ENCODE data around the gene KCNQ2.
A peak's percentile ranks its signal among the peaks of the same experiment; 100 is the strongest.

Gene KCNQ2

DNA sequence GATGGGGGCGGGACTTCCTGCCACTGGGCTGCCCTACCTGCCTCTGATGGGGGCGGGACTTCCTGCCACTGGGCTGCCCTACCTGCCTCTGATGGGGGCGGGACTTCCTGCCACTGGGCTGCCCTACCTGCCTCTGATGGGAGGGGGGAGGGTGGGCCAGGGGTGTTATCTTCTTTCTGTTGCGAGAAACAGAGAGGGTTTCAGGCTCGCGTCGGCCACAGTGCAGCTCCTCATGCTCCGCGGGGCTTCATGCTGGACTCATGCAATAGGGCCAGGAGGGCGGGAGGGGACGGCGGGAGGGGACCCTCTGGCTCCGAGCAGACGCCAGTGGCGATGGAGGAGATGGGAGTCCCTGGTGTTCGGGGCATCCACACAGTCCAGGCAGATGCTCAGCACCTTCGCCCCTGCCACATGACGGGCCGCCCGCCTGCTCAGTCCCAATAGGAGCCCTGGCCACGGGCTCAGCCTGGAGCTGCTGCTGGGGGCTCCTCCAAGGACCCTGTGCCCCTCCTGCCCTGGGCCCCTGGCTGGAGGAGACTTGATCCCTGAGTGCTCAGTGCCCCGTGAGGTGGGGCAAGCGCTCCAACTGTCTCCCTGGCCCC is 62.5 kb downstream of the KCNQ2 start:
- H3K27me3 ChIP-seq (ENCODE audit: control insufficient read depth, insufficient read depth, low read length) = no peaks in the 10 kb centered on the region
- H3K4me3 ChIP-seq (ENCODE audit: low read length) = peak overlapping the region; percentile 30; the same call in 1 of the 2 replicates
- WGBS (ENCODE audit: insufficient coverage, insufficient read length) = no CpG with 5 or more reads among the region's 23 CpGs
- no peaks in the 10 kb centered on the region for H3K9me3 ChIP-seq (ENCODE audit: control insufficient read depth, insufficient read depth, low read length)
- H3K4me1 ChIP-seq (ENCODE audit: control insufficient read depth, insufficient read depth, low read length) = peaks cover 2% of the 10 kb centered on the region; the same call in 1 of the 2 replicates
- H3K27ac ChIP-seq (ENCODE audit: low read length) = no peak overlapping the region
- H3K36me3 ChIP-seq (ENCODE audit: control insufficient read depth, insufficient read depth, low read length) = no peaks in the 10 kb centered on the region
- DNase-seq (ENCODE audit: low read depth, low spot score) = no peak

DNA sequence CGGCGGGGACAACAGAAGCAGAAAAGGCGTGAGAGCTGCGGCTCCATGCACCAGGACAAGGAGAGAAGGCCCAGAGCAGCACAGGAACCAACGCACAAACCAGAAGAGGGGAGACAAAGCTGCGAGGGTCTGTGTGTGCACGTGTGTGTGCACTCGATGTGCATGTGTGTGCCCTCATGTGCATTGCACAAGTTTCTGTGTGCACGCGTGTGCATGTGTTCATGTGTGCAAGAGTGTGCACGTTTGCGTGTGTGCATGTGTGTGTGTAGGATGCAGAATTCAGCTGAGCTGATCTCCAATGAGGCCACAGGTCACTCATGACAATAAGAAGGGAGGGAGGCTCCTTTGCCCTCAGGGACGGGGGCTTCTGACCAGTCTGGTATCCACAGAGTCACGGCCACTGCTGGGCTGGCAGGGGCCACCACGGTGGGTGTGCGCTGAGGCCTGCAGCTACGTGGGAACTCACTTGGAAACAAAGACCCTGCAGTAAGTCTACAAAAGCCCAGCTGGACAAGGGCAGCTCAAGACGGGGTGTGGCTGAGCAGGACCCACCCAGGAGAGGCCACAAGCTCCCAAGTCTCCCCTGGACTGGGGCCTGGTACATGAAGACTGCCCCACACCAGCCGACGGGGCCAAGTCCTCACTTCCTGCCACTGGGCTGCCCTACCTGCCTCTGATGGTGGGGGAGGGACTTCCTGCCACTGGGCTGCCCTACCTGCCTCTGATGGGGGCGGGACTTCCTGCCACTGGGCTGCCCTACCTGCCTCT is 63.2 kb downstream of the KCNQ2 start:
- H3K27ac ChIP-seq (ENCODE audit: low read length) = no peak overlapping the region
- H3K9me3 ChIP-seq (ENCODE audit: control insufficient read depth, insufficient read depth, low read length) = no peaks in the 10 kb centered on the region
- no peaks in the 10 kb centered on the region for H3K36me3 ChIP-seq (ENCODE audit: control insufficient read depth, insufficient read depth, low read length)
- H3K4me1 ChIP-seq (ENCODE audit: control insufficient read depth, insufficient read depth, low read length) = peaks cover 2% of the 10 kb centered on the region; the same call in 1 of the 2 replicates
- WGBS (ENCODE audit: insufficient coverage, insufficient read length) = no CpG with 5 or more reads among the region's 21 CpGs
- no peaks in the 10 kb centered on the region for H3K27me3 ChIP-seq (ENCODE audit: control insufficient read depth, insufficient read depth, low read length)
- no peak overlapping the region for H3K4me3 ChIP-seq (ENCODE audit: low read length)
- DNase-seq (ENCODE audit: low read depth, low spot score) = no peak

DNA sequence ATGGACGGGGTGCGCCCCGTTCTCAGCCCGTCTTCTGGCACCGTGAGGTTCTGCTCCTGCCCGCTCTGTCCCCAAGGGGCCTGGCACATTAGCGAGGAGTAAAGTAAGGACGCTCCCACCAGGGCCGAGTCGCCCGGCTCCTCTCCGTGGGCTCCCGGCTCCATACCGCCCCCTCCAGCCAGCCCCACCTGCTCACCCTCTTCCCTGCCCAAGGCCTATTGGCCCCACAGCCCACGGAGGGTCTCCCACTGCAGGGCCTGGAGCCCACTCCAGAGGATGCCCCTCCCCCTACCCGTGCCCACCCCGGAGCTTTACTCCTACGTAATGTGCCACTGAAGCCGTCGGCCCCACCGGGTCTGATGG is 63.8 kb downstream of the KCNQ2 start:
- Histone ChIP-seq H3K27ac (ENCODE audit: low read length) (no peak overlapping the region), H3K9me3 (ENCODE audit: control insufficient read depth, insufficient read depth, low read length) (no peaks in the 10 kb centered on the region), H3K4me3 (ENCODE audit: low read length) (no peak overlapping the region), H3K36me3 (ENCODE audit: control insufficient read depth, insufficient read depth, low read length) (no peaks in the 10 kb centered on the region), H3K4me1 (ENCODE audit: control insufficient read depth, insufficient read depth, low read length) (peaks cover 2% of the 10 kb centered on the region), H3K27me3 (ENCODE audit: control insufficient read depth, insufficient read depth, low read length) (no peaks in the 10 kb centered on the region)
- no peak for DNase-seq (ENCODE audit: low read depth, low spot score)
- WGBS (ENCODE audit: insufficient coverage, insufficient read length) = no CpG with 5 or more reads among the region's 21 CpGs

DNA sequence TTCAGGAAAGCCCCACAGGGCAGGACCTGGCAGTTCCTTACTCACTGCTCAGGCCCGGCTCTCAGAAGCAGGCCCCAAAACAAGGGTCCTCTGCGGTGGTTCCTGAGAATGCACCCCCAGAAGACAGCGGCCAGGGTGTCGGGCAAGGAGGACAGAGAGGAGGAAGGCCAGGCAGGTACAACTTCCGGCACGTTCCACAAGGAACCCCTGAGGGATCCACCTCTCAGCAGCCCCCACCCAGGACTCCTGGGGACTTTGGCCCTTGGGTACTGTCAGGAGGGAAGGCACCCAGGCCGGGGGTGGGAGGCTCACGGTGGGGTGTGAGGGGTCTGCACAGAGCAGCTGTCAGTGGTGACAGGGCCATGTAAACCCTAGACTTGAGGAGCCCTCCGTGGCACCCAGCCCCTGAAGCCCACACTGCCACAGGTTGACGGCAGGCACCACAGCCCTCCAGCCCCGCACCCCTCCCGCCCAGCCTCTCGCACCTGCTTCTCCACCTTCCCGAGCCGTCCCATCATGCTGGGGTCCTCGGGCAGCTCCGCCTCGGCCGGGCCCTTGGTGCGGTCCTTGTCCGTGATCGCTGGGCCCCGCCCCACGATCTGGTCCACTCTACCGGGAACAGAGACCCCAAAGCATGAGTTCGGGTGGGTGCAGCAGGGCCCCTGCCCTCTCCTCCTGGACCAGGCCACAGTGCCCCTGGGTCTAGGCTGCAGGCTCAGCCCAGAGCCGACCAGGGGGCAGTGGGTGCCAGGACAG is 64.3 kb downstream of the KCNQ2 start:
- no peaks in the 10 kb centered on the region for H3K36me3 ChIP-seq (ENCODE audit: control insufficient read depth, insufficient read depth, low read length)
- no peak for DNase-seq (ENCODE audit: low read depth, low spot score)
- peaks cover 6% of the 10 kb centered on the region for H3K4me1 ChIP-seq (ENCODE audit: control insufficient read depth, insufficient read depth, low read length)
- WGBS (ENCODE audit: insufficient coverage, insufficient read length) = no CpG with 5 or more reads among the region's 27 CpGs
- H3K27ac ChIP-seq (ENCODE audit: low read length) = no peak overlapping the region
- H3K4me3 ChIP-seq (ENCODE audit: low read length) = no peak overlapping the region
- no peaks in the 10 kb centered on the region for H3K27me3 ChIP-seq (ENCODE audit: control insufficient read depth, insufficient read depth, low read length)
- no peaks in the 10 kb centered on the region for H3K9me3 ChIP-seq (ENCODE audit: control insufficient read depth, insufficient read depth, low read length)

DNA sequence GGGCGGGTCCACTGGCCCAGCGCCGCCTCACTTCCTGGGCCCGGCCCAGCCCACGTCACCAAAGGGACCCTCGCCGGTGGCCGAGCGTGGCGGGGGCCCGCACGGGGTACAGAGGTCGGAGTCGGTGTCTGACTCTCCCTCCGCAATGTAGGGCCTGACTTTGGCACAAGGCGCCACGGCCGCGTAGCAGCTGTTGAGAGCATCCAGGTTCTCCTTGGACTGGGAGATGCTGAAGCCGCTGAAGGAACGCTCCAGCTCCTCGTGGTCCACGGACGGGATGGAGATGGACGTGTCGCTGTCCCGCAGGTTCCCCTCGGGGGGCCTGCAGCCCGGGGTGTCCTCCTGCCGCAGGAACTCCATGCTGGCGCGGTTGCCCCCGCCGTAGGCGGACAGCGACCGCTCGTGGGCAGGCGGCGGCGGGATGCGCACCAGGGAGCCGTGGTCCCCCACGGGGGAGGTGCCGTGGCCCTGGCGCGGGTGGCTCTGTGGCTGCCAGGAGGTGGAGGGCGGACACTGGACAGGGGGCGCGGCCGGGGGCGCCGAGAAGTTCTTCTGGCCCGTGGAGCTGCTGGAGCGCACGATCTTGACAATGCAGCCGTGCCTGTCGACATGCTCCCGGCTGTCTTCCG is 65.7 kb downstream of the KCNQ2 start:
- no peaks in the 10 kb centered on the region for H3K27me3 ChIP-seq (ENCODE audit: control insufficient read depth, insufficient read depth, low read length)
- WGBS (ENCODE audit: insufficient coverage, insufficient read length) = no CpG with 5 or more reads among the region's 60 CpGs
- H3K27ac ChIP-seq (ENCODE audit: low read length) = no peak overlapping the region
- H3K36me3 ChIP-seq (ENCODE audit: control insufficient read depth, insufficient read depth, low read length) = no peaks in the 10 kb centered on the region
- no peaks in the 10 kb centered on the region for H3K9me3 ChIP-seq (ENCODE audit: control insufficient read depth, insufficient read depth, low read length)
- H3K4me3 ChIP-seq (ENCODE audit: low read length) = no peak overlapping the region
- peaks cover 6% of the 10 kb centered on the region for H3K4me1 ChIP-seq (ENCODE audit: control insufficient read depth, insufficient read depth, low read length)
- no peak for DNase-seq (ENCODE audit: low read depth, low spot score)

DNA sequence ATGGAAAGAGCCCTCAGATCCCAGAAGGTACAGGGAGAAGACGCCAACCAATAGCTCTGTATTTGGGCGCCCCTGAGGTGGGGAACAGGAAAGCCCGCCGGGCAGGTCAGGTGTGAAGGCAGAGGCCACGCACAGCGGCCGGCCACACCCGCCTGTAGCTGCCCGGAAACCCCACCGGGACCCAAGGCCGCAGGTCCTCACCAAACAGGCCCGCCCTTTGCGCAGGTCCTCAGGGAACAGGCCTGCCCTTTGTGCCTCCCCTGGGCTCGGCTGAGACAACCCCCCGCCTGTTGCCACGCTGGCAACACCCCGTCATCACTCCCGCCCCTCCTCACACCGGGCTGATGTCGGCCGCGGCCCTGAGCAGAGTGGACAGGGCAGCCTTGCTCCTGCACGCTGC is 66.4 kb downstream of the KCNQ2 start:
- no peak overlapping the region for H3K27ac ChIP-seq (ENCODE audit: low read length)
- no peak for DNase-seq (ENCODE audit: low read depth, low spot score)
- H3K4me3 ChIP-seq (ENCODE audit: low read length) = no peak overlapping the region
- H3K36me3 ChIP-seq (ENCODE audit: control insufficient read depth, insufficient read depth, low read length) = no peaks in the 10 kb centered on the region
- no CpG with 5 or more reads among the region's 23 CpGs for WGBS (ENCODE audit: insufficient coverage, insufficient read length)
- H3K4me1 ChIP-seq (ENCODE audit: control insufficient read depth, insufficient read depth, low read length) = peaks cover 6% of the 10 kb centered on the region
- no peaks in the 10 kb centered on the region for H3K27me3 ChIP-seq (ENCODE audit: control insufficient read depth, insufficient read depth, low read length)
- no peaks in the 10 kb centered on the region for H3K9me3 ChIP-seq (ENCODE audit: control insufficient read depth, insufficient read depth, low read length)

DNA sequence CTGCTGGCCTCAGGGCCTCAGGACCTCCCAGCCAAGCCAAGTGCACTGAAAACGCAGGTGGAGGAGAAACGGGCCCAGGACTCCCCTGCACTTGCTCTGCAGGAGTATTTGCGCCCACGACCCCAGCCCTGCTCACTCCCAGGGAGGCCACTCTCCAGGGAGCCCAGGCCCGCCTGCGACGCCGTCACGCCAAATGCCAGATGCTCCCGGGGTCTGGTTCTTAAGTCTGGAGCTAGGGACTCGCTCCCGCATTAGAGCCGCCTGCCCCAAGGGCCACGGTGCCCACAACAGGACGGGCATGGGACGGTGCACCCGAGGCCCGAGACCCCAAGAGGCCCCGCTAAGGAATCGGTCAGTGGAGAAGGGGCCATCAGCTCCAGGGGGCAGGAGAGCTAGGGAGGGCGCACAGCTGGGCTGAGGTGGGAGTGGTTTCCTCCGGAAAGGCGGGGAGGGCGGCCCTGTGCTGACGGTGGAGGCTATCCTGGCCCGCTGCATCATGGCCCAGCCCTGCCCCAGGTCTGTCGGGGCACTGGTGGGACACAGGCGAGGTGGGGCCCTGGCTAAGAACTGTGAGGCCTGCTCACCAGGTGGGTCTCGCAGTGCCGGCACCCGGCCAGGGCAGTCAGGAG is 67.2 kb downstream of the KCNQ2 start:
- Histone ChIP-seq H3K9me3 (ENCODE audit: control insufficient read depth, insufficient read depth, low read length) (no peaks in the 10 kb centered on the region), H3K27ac (ENCODE audit: low read length) (no peak overlapping the region), H3K27me3 (ENCODE audit: control insufficient read depth, insufficient read depth, low read length) (no peaks in the 10 kb centered on the region), H3K4me3 (ENCODE audit: low read length) (no peak overlapping the region), H3K36me3 (ENCODE audit: control insufficient read depth, insufficient read depth, low read length) (no peaks in the 10 kb centered on the region), H3K4me1 (ENCODE audit: control insufficient read depth, insufficient read depth, low read length) (peaks cover 6% of the 10 kb centered on the region)
- no CpG with 5 or more reads among the region's 31 CpGs for WGBS (ENCODE audit: insufficient coverage, insufficient read length)
- DNase-seq (ENCODE audit: low read depth, low spot score) = no peak

DNA sequence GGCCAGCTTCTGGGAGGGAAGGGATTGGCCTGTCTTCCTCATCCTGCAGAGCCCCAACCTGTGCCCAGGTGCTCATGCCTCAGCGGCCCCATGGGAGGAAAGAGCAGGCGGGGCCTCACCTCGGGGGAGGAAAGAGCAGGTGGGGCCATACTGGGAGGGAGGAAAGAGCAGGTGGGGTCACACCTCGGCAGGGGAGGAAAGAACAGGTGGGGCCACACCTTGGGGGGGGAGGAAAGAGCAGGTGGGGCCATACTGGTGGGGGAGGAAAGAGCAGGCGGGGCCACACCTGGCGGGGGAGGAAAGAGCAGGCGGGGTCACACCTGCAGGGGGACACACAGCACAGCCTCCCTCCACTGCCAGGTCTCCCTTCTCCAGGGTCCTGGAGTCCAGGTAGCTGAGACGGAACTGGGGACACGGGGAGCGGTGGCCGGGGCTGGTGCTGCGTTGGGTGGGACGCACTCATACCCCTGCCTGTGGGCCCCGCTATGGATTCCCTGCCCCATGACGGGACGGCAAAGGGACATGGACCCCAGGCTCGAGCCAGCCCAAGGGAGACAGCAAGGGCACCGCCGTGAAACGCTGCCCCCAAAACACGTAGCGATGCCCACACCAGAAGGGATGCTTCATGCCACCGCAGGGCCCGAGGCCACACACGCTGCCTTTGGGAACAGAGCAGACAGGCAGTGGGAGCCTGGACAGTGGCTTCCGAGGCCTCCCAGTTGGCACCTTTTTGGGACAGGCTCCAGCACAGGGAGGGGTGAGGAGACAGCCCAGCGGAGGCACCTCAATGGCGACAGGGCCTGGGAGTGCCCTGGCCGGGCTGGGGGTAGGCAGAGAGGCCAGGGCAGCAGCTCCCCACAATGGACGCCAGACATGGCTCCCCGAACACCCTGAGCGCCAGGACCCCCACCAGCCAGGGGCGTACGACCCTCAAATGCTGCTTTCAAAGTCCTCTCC is 68.0 kb downstream of the KCNQ2 start:
- no peak for DNase-seq (ENCODE audit: low read depth, low spot score)

DNA sequence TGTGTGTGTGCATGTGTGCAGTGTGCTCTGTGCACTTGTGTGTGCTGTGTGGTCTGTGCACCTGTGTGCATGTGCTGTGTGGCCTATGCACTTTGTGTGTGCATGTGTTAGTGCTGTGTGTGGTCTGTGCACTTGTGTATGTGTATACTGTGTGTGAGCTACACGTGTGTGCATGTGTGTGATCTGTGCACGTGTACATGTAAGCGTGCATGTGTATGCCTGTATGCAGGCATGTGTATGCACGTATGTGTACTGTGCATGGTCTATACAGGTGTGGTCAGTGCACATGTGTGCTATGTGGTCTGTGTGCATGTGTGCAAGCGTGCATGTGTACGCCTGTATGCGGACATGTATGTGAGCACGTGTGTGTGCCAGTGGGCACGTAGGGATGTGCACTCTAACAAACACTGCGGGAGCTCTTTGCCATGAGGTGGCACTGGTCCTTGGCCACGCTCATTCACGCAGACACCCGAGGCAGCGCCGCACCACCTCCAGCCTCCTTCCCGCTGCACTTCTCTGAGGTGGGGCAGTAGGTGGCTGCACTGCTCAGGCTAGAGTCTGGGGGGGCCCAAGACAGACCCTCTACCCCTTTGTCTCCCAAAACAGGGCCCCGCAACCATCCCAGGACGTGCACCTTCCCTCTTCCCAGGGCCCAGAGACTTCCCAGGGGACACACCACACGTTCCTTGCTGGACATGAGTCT is 68.9 kb downstream of the KCNQ2 start:
- no CpG with 5 or more reads among the region's 19 CpGs for WGBS (ENCODE audit: insufficient coverage, insufficient read length)
- DNase-seq (ENCODE audit: low read depth, low spot score) = no peak
- Histone ChIP-seq H3K27me3 (ENCODE audit: control insufficient read depth, insufficient read depth, low read length) (no peaks in the 10 kb centered on the region), H3K9me3 (ENCODE audit: control insufficient read depth, insufficient read depth, low read length) (no peaks in the 10 kb centered on the region), H3K27ac (ENCODE audit: low read length) (no peak overlapping the region), H3K4me3 (ENCODE audit: low read length) (no peak overlapping the region), H3K4me1 (ENCODE audit: control insufficient read depth, insufficient read depth, low read length) (peaks cover 3% of the 10 kb centered on the region), H3K36me3 (ENCODE audit: control insufficient read depth, insufficient read depth, low read length) (no peaks in the 10 kb centered on the region)

More for the DNA sequence above, 68.0 kb downstream of the KCNQ2 start:
- Histone ChIP-seq H3K9me3 (ENCODE audit: control insufficient read depth, insufficient read depth, low read length) (no peaks in the 10 kb centered on the region), H3K27ac (ENCODE audit: low read length) (no peak overlapping the region), H3K36me3 (ENCODE audit: control insufficient read depth, insufficient read depth, low read length) (no peaks in the 10 kb centered on the region), H3K4me3 (ENCODE audit: low read length) (no peak overlapping the region), H3K27me3 (ENCODE audit: control insufficient read depth, insufficient read depth, low read length) (no peaks in the 10 kb centered on the region), H3K4me1 (ENCODE audit: control insufficient read depth, insufficient read depth, low read length) (peaks cover 3% of the 10 kb centered on the region)
- no CpG with 5 or more reads among the region's 34 CpGs for WGBS (ENCODE audit: insufficient coverage, insufficient read length)
